ENCODE data around the gene ACMSD. TPM values are rescaled to one million over a fixed set of nuclear protein-coding genes. Genes with fewer than 3 reads are reported as not detected.
A peak's percentile ranks its signal among the peaks of the same experiment; 100 is the strongest.

Gene ACMSD
- total and polyA plus RNA-seq, 2 of the 13 experiments (the other 11 are each of a cell fraction or from before 2014, with no cell fraction given): not detected

DNA sequence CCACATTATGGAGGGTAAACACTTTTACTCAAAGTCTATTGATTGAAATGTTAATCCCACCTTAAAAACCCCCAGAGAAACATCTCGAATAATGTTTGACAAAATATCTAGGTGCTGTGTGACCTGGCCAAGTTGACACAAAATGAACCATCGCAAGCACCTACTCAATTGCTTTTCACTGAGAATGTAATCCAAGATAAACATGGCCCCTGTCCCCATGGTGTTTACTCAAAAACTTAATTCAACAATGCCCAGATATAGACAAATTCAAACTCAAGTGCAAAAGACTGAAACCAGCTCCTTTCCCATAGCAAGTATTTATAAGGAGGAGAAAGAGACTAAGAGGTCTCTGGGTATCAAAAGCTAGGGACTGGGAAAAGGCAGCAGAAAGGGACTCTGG lies 15.0 kb upstream of the ACMSD start (continued):
- TF ChIP-seq SOX13 (IDR thresholded peaks at IDR 0.05) (0 out of 2 replicates have a peak, but pooled peaks have one; percentile 21), SOX13 (CRISPR knock-in tag; conservative IDR thresholded peaks at IDR 0.05 in 1 of 2, IDR thresholded peaks at IDR 0.05 in 1 of 2) (peak in 1 of 2 experiments; percentile 43; a peak in 2 of 4 replicates), HHEX (CRISPR knock-in tag; IDR thresholded peaks at IDR 0.05) (peak; percentile 98), BCL6 (CRISPR knock-in tag; IDR thresholded peaks at IDR 0.05) (peak; percentile 57), ASH2L (IDR thresholded peaks at IDR 0.05; ENCODE audit: insufficient read length, low read depth, low read length) (no peak), ARID2 (CRISPR knock-in tag; IDR thresholded peaks at IDR 0.05; ENCODE audit: borderline replicate concordance) (no peak), SKI (IDR thresholded peaks at IDR 0.05; ENCODE audit: partially characterized antibody) (peak; percentile 66), ZNF232 (CRISPR knock-in tag; IDR thresholded peaks at IDR 0.05; ENCODE audit: borderline replicate concordance) (no peak), ZNF292 (CRISPR knock-in tag; IDR thresholded peaks at IDR 0.05; ENCODE audit: borderline replicate concordance, low read depth) (no peak)
- TF ChIP-seq, protein P1, sequence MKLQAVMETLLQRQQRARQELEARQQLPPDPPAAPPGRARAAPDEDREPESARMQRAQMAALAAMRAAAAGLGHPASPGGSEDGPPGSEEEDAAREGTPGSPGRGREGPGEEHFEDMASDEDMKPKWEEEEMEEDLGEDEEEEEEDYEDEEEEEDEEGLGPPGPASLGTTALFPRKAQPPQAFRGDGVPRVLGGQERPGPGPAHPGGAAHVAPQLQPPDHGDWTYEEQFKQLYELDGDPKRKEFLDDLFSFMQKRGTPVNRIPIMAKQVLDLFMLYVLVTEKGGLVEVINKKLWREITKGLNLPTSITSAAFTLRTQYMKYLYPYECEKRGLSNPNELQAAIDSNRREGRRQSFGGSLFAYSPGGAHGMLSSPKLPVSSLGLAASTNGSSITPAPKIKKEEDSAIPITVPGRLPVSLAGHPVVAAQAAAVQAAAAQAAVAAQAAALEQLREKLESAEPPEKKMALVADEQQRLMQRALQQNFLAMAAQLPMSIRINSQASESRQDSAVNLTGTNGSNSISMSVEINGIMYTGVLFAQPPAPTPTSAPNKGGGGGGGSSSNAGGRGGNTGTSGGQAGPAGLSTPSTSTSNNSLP (IDR thresholded peaks at IDR 0.05; ENCODE audit: low read depth, low read length): 0 out of 2 replicates have a peak, but pooled peaks have one; percentile 44
- TF ChIP-seq, protein P2, sequence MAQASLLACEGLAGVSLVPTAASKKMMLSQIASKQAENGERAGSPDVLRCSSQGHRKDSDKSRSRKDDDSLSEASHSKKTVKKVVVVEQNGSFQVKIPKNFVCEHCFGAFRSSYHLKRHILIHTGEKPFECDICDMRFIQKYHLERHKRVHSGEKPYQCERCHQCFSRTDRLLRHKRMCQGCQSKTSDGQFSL (CRISPR knock-in tag; IDR thresholded peaks at IDR 0.05): no peak
- TF ChIP-seq, protein P3, sequence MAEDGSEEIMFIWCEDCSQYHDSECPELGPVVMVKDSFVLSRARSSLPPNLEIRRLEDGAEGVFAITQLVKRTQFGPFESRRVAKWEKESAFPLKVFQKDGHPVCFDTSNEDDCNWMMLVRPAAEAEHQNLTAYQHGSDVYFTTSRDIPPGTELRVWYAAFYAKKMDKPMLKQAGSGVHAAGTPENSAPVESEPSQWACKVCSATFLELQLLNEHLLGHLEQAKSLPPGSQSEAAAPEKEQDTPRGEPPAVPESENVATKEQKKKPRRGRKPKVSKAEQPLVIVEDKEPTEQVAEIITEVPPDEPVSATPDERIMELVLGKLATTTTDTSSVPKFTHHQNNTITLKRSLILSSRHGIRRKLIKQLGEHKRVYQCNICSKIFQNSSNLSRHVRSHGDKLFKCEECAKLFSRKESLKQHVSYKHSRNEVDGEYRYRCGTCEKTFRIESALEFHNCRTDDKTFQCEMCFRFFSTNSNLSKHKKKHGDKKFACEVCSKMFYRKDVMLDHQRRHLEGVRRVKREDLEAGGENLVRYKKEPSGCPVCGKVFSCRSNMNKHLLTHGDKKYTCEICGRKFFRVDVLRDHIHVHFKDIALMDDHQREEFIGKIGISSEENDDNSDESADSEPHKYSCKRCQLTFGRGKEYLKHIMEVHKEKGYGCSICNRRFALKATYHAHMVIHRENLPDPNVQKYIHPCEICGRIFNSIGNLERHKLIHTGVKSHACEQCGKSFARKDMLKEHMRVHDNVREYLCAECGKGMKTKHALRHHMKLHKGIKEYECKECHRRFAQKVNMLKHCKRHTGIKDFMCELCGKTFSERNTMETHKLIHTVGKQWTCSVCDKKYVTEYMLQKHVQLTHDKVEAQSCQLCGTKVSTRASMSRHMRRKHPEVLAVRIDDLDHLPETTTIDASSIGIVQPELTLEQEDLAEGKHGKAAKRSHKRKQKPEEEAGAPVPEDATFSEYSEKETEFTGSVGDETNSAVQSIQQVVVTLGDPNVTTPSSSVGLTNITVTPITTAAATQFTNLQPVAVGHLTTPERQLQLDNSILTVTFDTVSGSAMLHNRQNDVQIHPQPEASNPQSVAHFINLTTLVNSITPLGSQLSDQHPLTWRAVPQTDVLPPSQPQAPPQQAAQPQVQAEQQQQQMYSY (CRISPR knock-in tag; IDR thresholded peaks at IDR 0.05): no peak
- TF ChIP-seq, protein P4, sequence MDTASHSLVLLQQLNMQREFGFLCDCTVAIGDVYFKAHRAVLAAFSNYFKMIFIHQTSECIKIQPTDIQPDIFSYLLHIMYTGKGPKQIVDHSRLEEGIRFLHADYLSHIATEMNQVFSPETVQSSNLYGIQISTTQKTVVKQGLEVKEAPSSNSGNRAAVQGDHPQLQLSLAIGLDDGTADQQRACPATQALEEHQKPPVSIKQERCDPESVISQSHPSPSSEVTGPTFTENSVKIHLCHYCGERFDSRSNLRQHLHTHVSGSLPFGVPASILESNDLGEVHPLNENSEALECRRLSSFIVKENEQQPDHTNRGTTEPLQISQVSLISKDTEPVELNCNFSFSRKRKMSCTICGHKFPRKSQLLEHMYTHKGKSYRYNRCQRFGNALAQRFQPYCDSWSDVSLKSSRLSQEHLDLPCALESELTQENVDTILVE (CRISPR knock-in tag; IDR thresholded peaks at IDR 0.05): no peak
- TF ChIP-seq, protein P5, sequence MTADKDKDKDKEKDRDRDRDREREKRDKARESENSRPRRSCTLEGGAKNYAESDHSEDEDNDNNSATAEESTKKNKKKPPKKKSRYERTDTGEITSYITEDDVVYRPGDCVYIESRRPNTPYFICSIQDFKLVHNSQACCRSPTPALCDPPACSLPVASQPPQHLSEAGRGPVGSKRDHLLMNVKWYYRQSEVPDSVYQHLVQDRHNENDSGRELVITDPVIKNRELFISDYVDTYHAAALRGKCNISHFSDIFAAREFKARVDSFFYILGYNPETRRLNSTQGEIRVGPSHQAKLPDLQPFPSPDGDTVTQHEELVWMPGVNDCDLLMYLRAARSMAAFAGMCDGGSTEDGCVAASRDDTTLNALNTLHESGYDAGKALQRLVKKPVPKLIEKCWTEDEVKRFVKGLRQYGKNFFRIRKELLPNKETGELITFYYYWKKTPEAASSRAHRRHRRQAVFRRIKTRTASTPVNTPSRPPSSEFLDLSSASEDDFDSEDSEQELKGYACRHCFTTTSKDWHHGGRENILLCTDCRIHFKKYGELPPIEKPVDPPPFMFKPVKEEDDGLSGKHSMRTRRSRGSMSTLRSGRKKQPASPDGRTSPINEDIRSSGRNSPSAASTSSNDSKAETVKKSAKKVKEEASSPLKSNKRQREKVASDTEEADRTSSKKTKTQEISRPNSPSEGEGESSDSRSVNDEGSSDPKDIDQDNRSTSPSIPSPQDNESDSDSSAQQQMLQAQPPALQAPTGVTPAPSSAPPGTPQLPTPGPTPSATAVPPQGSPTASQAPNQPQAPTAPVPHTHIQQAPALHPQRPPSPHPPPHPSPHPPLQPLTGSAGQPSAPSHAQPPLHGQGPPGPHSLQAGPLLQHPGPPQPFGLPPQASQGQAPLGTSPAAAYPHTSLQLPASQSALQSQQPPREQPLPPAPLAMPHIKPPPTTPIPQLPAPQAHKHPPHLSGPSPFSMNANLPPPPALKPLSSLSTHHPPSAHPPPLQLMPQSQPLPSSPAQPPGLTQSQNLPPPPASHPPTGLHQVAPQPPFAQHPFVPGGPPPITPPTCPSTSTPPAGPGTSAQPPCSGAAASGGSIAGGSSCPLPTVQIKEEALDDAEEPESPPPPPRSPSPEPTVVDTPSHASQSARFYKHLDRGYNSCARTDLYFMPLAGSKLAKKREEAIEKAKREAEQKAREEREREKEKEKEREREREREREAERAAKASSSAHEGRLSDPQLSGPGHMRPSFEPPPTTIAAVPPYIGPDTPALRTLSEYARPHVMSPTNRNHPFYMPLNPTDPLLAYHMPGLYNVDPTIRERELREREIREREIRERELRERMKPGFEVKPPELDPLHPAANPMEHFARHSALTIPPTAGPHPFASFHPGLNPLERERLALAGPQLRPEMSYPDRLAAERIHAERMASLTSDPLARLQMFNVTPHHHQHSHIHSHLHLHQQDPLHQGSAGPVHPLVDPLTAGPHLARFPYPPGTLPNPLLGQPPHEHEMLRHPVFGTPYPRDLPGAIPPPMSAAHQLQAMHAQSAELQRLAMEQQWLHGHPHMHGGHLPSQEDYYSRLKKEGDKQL (CRISPR knock-in tag; IDR thresholded peaks at IDR 0.05; ENCODE audit: low read depth): peak; percentile 74; the same call in 1 of the 2 replicates
